ENCODE data around the gene AUTS2. TPM values are rescaled to one million over a fixed set of nuclear protein-coding genes. Genes with fewer than 3 reads are reported as not detected.

The AUTS2 gene
- total RNA-seq, 2 donors from 2014 or later: 0.53 to 2.2 TPM

- no peak for DNase-seq (ENCODE audit: low spot score in 2 of 2)
- peaks cover 0 to 4% of the 10 kb centered on the region in 2 donors for H3K9me3 Mint-ChIP-seq
- H3K36me3 Mint-ChIP-seq: no peaks in the 10 kb centered on the region
- H3K27ac Mint-ChIP-seq: no peak overlapping the region
- ATAC-seq: no peak
These were observed 189.6 kb downstream of the AUTS2 start for GRCh38 chr7:69787736-69788431.

- H3K36me3 Mint-ChIP-seq: no peaks in the 10 kb centered on the region
- peaks cover 0 to 4% of the 10 kb centered on the region in 2 donors for H3K9me3 Mint-ChIP-seq
- ATAC-seq (no peak), DNase-seq (ENCODE audit: low spot score in 2 of 2) (no peak)
- no peak overlapping the region for H3K27ac Mint-ChIP-seq
These were observed 191.3 kb downstream of the AUTS2 start for GRCh38 chr7:69789563-69789962.

- H3K27ac Mint-ChIP-seq: no peak overlapping the region
- DNase-seq (ENCODE audit: low spot score in 2 of 2) (no peak), ATAC-seq (no peak)
- no peaks in the 10 kb centered on the region for H3K36me3 Mint-ChIP-seq
- H3K9me3 Mint-ChIP-seq: peaks cover 0 to 4% of the 10 kb centered on the region in 2 donors
These were observed 192.9 kb downstream of the AUTS2 start for GRCh38 chr7:69790977-69791724.

GRCh38 chr7:69791739-69792138 is 193.5 kb downstream of the AUTS2 start:
- ATAC-seq (no peak), DNase-seq (ENCODE audit: low spot score in 2 of 2) (no peak)
- Mint-ChIP-seq H3K27ac (no peak overlapping the region), H3K9me3 (peaks cover 0 to 4% of the 10 kb centered on the region in 2 donors), H3K36me3 (no peaks in the 10 kb centered on the region)

- H3K36me3 Mint-ChIP-seq: no peaks in the 10 kb centered on the region
- ATAC-seq (no peak), DNase-seq (ENCODE audit: low spot score in 2 of 2) (no peak)
- no peaks in the 10 kb centered on the region for H3K9me3 Mint-ChIP-seq
- no peak overlapping the region for H3K27ac Mint-ChIP-seq
These were observed 197.7 kb downstream of the AUTS2 start for GRCh38 chr7:69795932-69796331.

GRCh38 chr7:69796416-69796815 is 198.1 kb downstream of the AUTS2 start:
- H3K36me3 Mint-ChIP-seq: no peaks in the 10 kb centered on the region

GRCh38 chr7:69799048-69799697 is 200.9 kb downstream of the AUTS2 start:
- Mint-ChIP-seq H3K27ac (no peak overlapping the region), H3K36me3 (no peaks in the 10 kb centered on the region), H3K9me3 (no peaks in the 10 kb centered on the region)
- DNase-seq (ENCODE audit: low spot score in 2 of 2) (no peak), ATAC-seq (no peak)

More at GRCh38 chr7:69796416-69796815, 198.1 kb downstream of the AUTS2 start:
- Mint-ChIP-seq H3K27ac (no peak overlapping the region), H3K9me3 (no peaks in the 10 kb centered on the region)
- ATAC-seq: no peak
- DNase-seq (ENCODE audit: low spot score in 2 of 2): no peak

- H3K36me3 Mint-ChIP-seq: no peaks in the 10 kb centered on the region
- H3K27ac Mint-ChIP-seq: no peak overlapping the region
- DNase-seq (ENCODE audit: low spot score in 2 of 2): no peak
- no peak for ATAC-seq
- H3K9me3 Mint-ChIP-seq: no peaks in the 10 kb centered on the region
These were observed 201.7 kb downstream of the AUTS2 start for GRCh38 chr7:69799990-69800389.

- Mint-ChIP-seq H3K27ac (no peak overlapping the region), H3K36me3 (no peaks in the 10 kb centered on the region), H3K9me3 (no peaks in the 10 kb centered on the region)
- ATAC-seq: no peak
- DNase-seq (ENCODE audit: low spot score in 2 of 2): no peak
These were observed 202.2 kb downstream of the AUTS2 start for GRCh38 chr7:69800495-69800894.

- Mint-ChIP-seq H3K36me3 (no peaks in the 10 kb centered on the region), H3K27ac (no peak overlapping the region), H3K9me3 (no peaks in the 10 kb centered on the region)
- ATAC-seq (no peak), DNase-seq (ENCODE audit: low spot score in 2 of 2) (no peak)
These were observed 203.7 kb downstream of the AUTS2 start for GRCh38 chr7:69801729-69802682.

- no peaks in the 10 kb centered on the region for H3K9me3 Mint-ChIP-seq
- no peak overlapping the region for H3K27ac Mint-ChIP-seq
- DNase-seq (ENCODE audit: low spot score in 2 of 2) (peak in 1 of 2 donors; percentile 5), ATAC-seq (peak; percentile 69 to 97)
- no peaks in the 10 kb centered on the region for H3K36me3 Mint-ChIP-seq
These were observed 205.6 kb downstream of the AUTS2 start for GRCh38 chr7:69803699-69804516.

GRCh38 chr7:69804962-69805361 is 206.7 kb downstream of the AUTS2 start:
- Mint-ChIP-seq H3K27ac (no peak overlapping the region), H3K36me3 (peaks cover 0 to 3% of the 10 kb centered on the region in 2 donors), H3K9me3 (peaks cover 4 to 5% of the 10 kb centered on the region in 2 donors)
- no peak for DNase-seq (ENCODE audit: low spot score in 2 of 2)
- ATAC-seq: no peak

- ATAC-seq: no peak
- DNase-seq (ENCODE audit: low spot score in 2 of 2): no peak
- peaks cover 0 to 7% of the 10 kb centered on the region in 2 donors for H3K36me3 Mint-ChIP-seq
- H3K9me3 Mint-ChIP-seq: peaks cover 6 to 10% of the 10 kb centered on the region in 2 donors
- H3K27ac Mint-ChIP-seq: no peak overlapping the region
These were observed 210.1 kb downstream of the AUTS2 start for GRCh38 chr7:69808391-69808790.

GRCh38 chr7:69811476-69812308 is 213.4 kb downstream of the AUTS2 start:
- Mint-ChIP-seq H3K27ac (no peak overlapping the region), H3K36me3 (peaks cover 0 to 7% of the 10 kb centered on the region in 2 donors), H3K9me3 (peaks cover 6 to 10% of the 10 kb centered on the region in 2 donors)
- DNase-seq (ENCODE audit: low spot score in 2 of 2) (no peak), ATAC-seq (no peak)

GRCh38 chr7:69812756-69813155 is 214.5 kb downstream of the AUTS2 start:
- Mint-ChIP-seq H3K9me3 (peaks cover 6 to 10% of the 10 kb centered on the region in 2 donors), H3K36me3 (peaks cover 0 to 7% of the 10 kb centered on the region in 2 donors), H3K27ac (no peak overlapping the region)
- no peak for DNase-seq (ENCODE audit: low spot score in 2 of 2)
- no peak for ATAC-seq

Measured in activated naive CD4-positive, alpha-beta T cell treated with anti-CD3 and anti-CD28 coated beads, Interleukin-2, amount 50 U/mL, for 72 hours (primary cell).